GM06990 (cell line): ENCODE data around the gene IER2.
"Not testable (repeated sequence)": the region's sequence is repeated elsewhere in the genome, so short reads cannot be mapped to it uniquely, and the experiment has no call there.

Experiments used
- DNase-seq: peaks from one replicate; pipeline ENCODE4 v3.0.0-alpha.2; 2011; ENCODE audit not compliant: insufficient read length; ENCODE audit errors: extremely low read depth
- H3K27me3 ChIP-seq: replicated peaks from 2 replicates; pipeline ENCODE4 v1.6.0; 2011; ENCODE audit warnings: low read length; ENCODE audit not compliant: control insufficient read depth, insufficient read depth
- H3K36me3 ChIP-seq: 2 replicates; pipeline ENCODE4 v1.5.1; 2011; ENCODE audit warnings: low read length; ENCODE audit not compliant: control insufficient read depth, insufficient read depth
- H3K4me3 ChIP-seq: replicated peaks from 2 replicates; pipeline ENCODE4 v1.5.1; 2011; ENCODE audit warnings: low read depth, mild to moderate bottlenecking, control low read depth, low read length
- TF ChIP-seq, protein P1 (sequence below): IDR thresholded peaks from 2 replicates; pipeline ENCODE4 v1.5.1; 2011; ENCODE audit warnings: low read length, control low read depth, mild to moderate bottlenecking, inconsistent platforms; ENCODE audit not compliant: insufficient read depth, poor library complexity, severe bottlenecking

IER2 gene

GRCh38 chr19:13139633-13140311, 10.4 kb upstream of the IER2 start:
- DNase-seq = no peak
- no peaks in the 10 kb centered on the region for H3K27me3 ChIP-seq

GRCh38 chr19:13146763-13147563, 3.2 kb upstream of the IER2 start:
- Histone ChIP-seq H3K36me3 (peaks cover 5% of the 10 kb centered on the region), H3K4me3 (no peak overlapping the region), H3K27me3 (no peaks in the 10 kb centered on the region)
- DNase-seq = no peak
- TF ChIP-seq, protein P1, sequence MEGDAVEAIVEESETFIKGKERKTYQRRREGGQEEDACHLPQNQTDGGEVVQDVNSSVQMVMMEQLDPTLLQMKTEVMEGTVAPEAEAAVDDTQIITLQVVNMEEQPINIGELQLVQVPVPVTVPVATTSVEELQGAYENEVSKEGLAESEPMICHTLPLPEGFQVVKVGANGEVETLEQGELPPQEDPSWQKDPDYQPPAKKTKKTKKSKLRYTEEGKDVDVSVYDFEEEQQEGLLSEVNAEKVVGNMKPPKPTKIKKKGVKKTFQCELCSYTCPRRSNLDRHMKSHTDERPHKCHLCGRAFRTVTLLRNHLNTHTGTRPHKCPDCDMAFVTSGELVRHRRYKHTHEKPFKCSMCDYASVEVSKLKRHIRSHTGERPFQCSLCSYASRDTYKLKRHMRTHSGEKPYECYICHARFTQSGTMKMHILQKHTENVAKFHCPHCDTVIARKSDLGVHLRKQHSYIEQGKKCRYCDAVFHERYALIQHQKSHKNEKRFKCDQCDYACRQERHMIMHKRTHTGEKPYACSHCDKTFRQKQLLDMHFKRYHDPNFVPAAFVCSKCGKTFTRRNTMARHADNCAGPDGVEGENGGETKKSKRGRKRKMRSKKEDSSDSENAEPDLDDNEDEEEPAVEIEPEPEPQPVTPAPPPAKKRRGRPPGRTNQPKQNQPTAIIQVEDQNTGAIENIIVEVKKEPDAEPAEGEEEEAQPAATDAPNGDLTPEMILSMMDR = no peak

More at GRCh38 chr19:13139633-13140311, 10.4 kb upstream of the IER2 start:
- H3K36me3 ChIP-seq = peaks cover 33% of the 10 kb centered on the region
- no peak overlapping the region for H3K4me3 ChIP-seq
- TF ChIP-seq, protein P1 = no peak

GRCh38 chr19:13149173-13149627, 1.0 kb upstream of the IER2 start:
- H3K4me3 ChIP-seq = peak overlapping the region; percentile 97
- not testable (repeated sequence) for H3K27me3 ChIP-seq, H3K36me3 ChIP-seq, DNase-seq

DNA sequence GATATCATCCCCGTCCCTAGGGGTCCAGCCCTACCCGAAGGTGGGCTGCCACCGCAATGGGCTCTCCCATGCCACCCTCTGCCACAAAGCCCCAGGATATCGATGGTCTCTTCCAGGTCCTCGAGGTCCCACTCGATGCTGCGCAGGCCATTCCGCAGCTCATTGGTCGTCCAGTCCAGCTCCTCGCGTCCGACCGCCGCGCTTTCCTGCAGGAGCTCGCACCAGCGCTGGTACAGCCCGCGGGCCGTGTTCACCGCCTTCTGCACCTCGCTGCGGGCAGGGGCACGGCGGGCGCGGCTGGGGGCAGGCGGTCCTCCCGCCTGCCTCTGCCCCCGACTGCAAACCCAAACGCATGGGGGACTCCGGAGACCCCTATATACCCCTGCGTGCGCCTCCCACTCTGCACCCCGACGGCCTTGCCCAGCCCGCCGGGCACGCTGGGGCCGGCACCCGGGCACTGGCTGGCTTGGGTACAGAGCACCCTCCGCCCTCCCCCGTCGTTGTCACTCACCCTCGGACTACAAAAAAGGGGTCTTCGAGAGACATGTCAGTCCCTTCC, 504 bp upstream of the IER2 start:
- DNase-seq = no peak
- Histone ChIP-seq H3K4me3 (peak overlapping the region; percentile 97), H3K27me3 (no peaks in the 10 kb centered on the region), H3K36me3 (no peaks in the 10 kb centered on the region; the same call in none of the 2 replicates)
- TF ChIP-seq, protein P1 = no peak

GRCh38 chr19:13150931-13151604, 857 bp downstream of the IER2 start:
- Histone ChIP-seq H3K36me3 (no peaks in the 10 kb centered on the region; the same call in none of the 2 replicates), H3K27me3 (no peaks in the 10 kb centered on the region), H3K4me3 (peak overlapping the region; percentile 97)
- TF ChIP-seq, protein P1 = no peak
- DNase-seq = peak; percentile 45
